Brain microvascular endothelial cell (primary cell): ENCODE data around the gene ALDH5A1.
A peak's percentile ranks its signal among the peaks of the same experiment; 100 is the strongest.

Experiments used
- DNase-seq: peaks from one replicate; pipeline ENCODE4 v3.0.0-alpha.2; 2020
- H3K27ac ChIP-seq: fragments of 250-450 bp; sonication (Bioruptor Pico); 2 replicates; pipeline ENCODE4 v1.5.1; 2020; ENCODE audit warnings: mild to moderate bottlenecking, moderate library complexity
- H3K27me3 ChIP-seq: fragments of 250-450 bp; sonication (Bioruptor Pico); replicated peaks from 2 replicates; pipeline ENCODE4 v1.5.1; 2020; ENCODE audit warnings: mild to moderate bottlenecking
- H3K36me3 ChIP-seq: fragments of 250-450 bp; sonication (Bioruptor Pico); replicated peaks from 2 replicates; pipeline ENCODE4 v1.5.1; 2020; ENCODE audit warnings: mild to moderate bottlenecking
- H3K4me3 ChIP-seq: 2 replicates; pipeline ENCODE4 v1.5.1; 2011; ENCODE audit warnings: low read depth, mild to moderate bottlenecking, control low read depth, low read length, moderate library complexity
- in situ Hi-C: cut with HindIII; loops from 2 replicates; pipeline ENCODE4 v1.10.0; 2017; ENCODE audit warnings: low sequenced_read_pairs, low pct_ligation_motif_present
- TF ChIP-seq, protein P1 (sequence below): IDR thresholded peaks from 2 replicates; pipeline ENCODE4 v1.5.1; 2011; ENCODE audit warnings: low read depth, mild to moderate bottlenecking, moderate library complexity, low read length, control low read depth, inconsistent platforms; ENCODE audit errors: missing control alignments

ALDH5A1 gene

GRCh38 chr6:24520929-24521546 is 26.3 kb downstream of the ALDH5A1 start:
- in situ Hi-C loops, result no loop called here
- Histone ChIP-seq H3K27ac (no peak overlapping the region), H3K36me3 (no peaks in the 10 kb centered on the region), H3K4me3 (no peak overlapping the region), H3K27me3 (no peaks in the 10 kb centered on the region)
- TF ChIP-seq, protein P1, sequence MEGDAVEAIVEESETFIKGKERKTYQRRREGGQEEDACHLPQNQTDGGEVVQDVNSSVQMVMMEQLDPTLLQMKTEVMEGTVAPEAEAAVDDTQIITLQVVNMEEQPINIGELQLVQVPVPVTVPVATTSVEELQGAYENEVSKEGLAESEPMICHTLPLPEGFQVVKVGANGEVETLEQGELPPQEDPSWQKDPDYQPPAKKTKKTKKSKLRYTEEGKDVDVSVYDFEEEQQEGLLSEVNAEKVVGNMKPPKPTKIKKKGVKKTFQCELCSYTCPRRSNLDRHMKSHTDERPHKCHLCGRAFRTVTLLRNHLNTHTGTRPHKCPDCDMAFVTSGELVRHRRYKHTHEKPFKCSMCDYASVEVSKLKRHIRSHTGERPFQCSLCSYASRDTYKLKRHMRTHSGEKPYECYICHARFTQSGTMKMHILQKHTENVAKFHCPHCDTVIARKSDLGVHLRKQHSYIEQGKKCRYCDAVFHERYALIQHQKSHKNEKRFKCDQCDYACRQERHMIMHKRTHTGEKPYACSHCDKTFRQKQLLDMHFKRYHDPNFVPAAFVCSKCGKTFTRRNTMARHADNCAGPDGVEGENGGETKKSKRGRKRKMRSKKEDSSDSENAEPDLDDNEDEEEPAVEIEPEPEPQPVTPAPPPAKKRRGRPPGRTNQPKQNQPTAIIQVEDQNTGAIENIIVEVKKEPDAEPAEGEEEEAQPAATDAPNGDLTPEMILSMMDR, result peak; percentile 91
- peak; percentile 31 for DNase-seq

GRCh38 chr6:24522228-24523176 is 27.7 kb downstream of the ALDH5A1 start:
- no peaks in the 10 kb centered on the region for H3K27me3 ChIP-seq
- TF ChIP-seq, protein P1, result no peak
- no peak for DNase-seq
- no peak overlapping the region for H3K4me3 ChIP-seq
- no peaks in the 10 kb centered on the region for H3K36me3 ChIP-seq
- in situ Hi-C loops, result no loop called here
- no peak overlapping the region for H3K27ac ChIP-seq

DNA sequence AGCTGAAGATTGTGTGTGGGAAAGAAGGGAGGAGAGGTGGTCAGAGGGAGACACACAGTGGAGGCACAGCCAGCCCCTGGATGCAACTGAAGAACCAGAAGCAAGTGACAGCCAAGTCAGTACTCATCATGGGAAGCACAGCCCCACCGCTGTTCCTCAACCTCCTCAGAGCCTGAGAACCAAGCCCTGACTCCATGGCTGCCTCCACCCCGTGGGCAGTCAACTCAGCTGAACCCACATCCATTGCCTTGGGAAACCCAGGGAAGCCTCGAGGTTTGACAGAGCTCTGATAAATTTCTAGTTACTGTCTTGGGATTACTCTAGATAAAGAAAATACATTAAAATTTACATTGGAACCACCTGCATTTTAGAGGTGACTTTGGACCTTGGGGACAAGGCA is 29.6 kb downstream of the ALDH5A1 start:
- in situ Hi-C loops, result no loop called here
- TF ChIP-seq, protein P1, result no peak

GRCh38 chr6:24524805-24525204 is 30.0 kb downstream of the ALDH5A1 start:
- TF ChIP-seq, protein P1, result peak; percentile 79
- no peaks in the 10 kb centered on the region for H3K27me3 ChIP-seq
- in situ Hi-C loops, result no loop called here
- no peak overlapping the region for H3K27ac ChIP-seq
- no peaks in the 10 kb centered on the region for H3K36me3 ChIP-seq
- DNase-seq, result peak; percentile 51
- H3K4me3 ChIP-seq, result no peak overlapping the region

More for the DNA sequence above, 29.6 kb downstream of the ALDH5A1 start:
- H3K4me3 ChIP-seq, result no peak overlapping the region
- no peak for DNase-seq
- H3K27me3 ChIP-seq, result no peaks in the 10 kb centered on the region
- H3K36me3 ChIP-seq, result no peaks in the 10 kb centered on the region
- H3K27ac ChIP-seq, result no peak overlapping the region

DNA sequence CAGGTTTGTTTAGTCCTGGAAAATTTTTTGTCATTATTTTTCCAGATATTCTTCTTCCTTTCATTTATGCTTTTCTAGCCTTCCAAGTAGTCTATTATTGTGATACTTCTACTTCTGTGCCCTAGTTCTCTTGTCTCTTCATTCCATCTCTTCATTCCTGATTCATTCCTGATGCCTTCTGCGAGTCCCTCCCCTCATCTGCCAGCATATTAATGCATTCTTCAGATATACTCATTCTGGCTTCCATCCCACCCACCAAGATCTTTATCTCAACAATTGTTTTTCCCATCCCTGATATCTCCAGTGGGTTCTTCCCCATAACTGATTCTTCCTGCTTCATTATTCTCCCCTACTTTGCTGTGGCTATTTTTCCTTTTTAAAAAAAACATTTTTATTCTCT is 35.2 kb downstream of the ALDH5A1 start:
- TF ChIP-seq, protein P1, result no peak
- no peak for DNase-seq
- no peak overlapping the region for H3K27ac ChIP-seq
- no peaks in the 10 kb centered on the region for H3K27me3 ChIP-seq
- H3K4me3 ChIP-seq, result no peak overlapping the region
- H3K36me3 ChIP-seq, result no peaks in the 10 kb centered on the region
- in situ Hi-C loops, result no loop called here
